Activated T-cell treated with anti-CD3 and anti-CD28 coated beads, Interleukin-2, amount 50 U/mL, for 24 hours (primary cell): ENCODE data around the gene VCL.

Source experiments
- DNase-seq: peaks from one replicate; pipeline ENCODE4 v3.0.0-alpha.2; 2020
- H3K27ac Mint-ChIP-seq: 2 replicates; pipeline ENCODE4 v1.8.0; 2020; ENCODE audit warnings: mild to moderate bottlenecking, mixed read lengths
- H3K27me3 Mint-ChIP-seq: 2 replicates; pipeline ENCODE4 v1.8.0; 2020; ENCODE audit warnings: mixed read lengths
- H3K36me3 Mint-ChIP-seq: 2 replicates; pipeline ENCODE4 v1.8.0; 2020; ENCODE audit warnings: low read depth, mixed read lengths
- H3K4me1 Mint-ChIP-seq: 2 replicates; pipeline ENCODE4 v1.8.0; 2020; ENCODE audit warnings: low read depth, mixed read lengths
- H3K4me3 Mint-ChIP-seq: 2 replicates; pipeline ENCODE4 v1.8.0; 2020; ENCODE audit warnings: mild to moderate bottlenecking, moderate library complexity, mixed read lengths
- H3K9me3 Mint-ChIP-seq: 2 replicates; pipeline ENCODE4 v1.8.0; 2020; ENCODE audit warnings: mixed read lengths

Gene VCL

DNA sequence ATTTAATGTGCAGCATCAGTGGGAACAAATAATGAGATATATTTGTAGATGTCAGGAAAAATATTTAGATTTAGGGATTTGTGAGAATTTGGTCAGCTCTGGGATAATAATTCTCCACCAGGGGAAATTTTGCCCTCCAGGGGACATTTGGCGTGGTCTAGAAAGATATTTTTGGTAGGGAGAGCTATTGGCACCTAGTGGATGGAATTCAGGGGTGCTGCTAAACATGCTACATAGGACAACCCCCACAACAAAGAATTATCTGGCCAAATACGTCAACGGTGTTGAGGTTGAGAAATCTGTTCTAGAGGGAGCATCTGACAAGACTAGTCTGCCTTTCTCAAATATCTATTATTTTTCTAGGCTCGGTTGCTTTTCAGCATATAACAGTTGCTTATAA lies 155.2 kb downstream of the VCL start:
- Mint-ChIP-seq H3K9me3 (no peaks in the 10 kb centered on the region), H3K36me3 (peaks cover 18% of the 10 kb centered on the region)

DNA sequence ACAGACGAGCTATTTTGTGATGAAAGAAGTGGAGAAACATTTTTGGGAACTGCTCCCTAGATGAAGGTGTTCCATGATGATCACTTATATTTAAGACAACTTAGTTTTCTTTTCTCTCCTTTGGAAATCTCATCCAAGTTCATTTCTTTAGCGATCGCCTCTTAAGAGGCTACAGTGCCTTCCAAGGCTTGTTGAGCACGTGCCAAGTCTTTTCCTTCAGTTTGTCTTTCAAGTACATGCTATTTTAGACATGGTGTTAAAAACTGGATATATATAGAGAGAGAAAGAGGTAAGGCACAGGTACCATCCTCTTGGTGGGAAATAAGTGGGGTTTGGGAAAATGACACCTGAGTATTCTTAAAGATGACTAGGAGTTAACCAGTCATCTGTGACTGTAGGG lies 155.8 kb downstream of the VCL start:
- Mint-ChIP-seq H3K4me1 (peaks cover 29% of the 10 kb centered on the region), H3K27me3 (no peaks in the 10 kb centered on the region), H3K9me3 (no peaks in the 10 kb centered on the region), H3K27ac (no peak overlapping the region), H3K36me3 (peaks cover 12% of the 10 kb centered on the region), H3K4me3 (no peak overlapping the region)
- DNase-seq = no peak

More for the DNA sequence above, 155.2 kb downstream of the VCL start:
- Mint-ChIP-seq H3K4me1 (peaks cover 35% of the 10 kb centered on the region), H3K27ac (no peak overlapping the region), H3K4me3 (no peak overlapping the region), H3K27me3 (no peaks in the 10 kb centered on the region)
- DNase-seq = no peak

DNA sequence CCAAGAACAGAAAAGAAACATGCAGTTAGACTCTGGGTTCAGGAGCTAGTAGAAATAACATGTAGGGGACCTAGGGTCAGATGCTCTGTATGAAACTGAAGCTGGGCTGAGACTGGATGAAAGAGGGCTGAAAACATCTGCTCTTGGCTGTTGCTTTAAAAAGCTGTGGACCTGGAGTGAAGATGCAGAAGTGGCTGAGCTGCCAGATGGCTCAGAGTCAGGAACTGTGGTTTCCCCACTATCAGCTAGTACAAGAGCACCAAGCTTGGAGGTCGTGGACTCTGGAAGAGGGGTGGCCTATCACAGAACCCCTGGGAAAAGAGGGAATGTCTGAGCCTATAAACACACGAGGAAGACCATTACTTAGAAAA lies 159.0 kb downstream of the VCL start:
- peaks cover 14% of the 10 kb centered on the region for H3K36me3 Mint-ChIP-seq
- H3K4me1 Mint-ChIP-seq = peaks cover 27% of the 10 kb centered on the region
- no peaks in the 10 kb centered on the region for H3K27me3 Mint-ChIP-seq
- H3K4me3 Mint-ChIP-seq = no peak overlapping the region
- H3K9me3 Mint-ChIP-seq = no peaks in the 10 kb centered on the region
- no peak for DNase-seq
- no peak overlapping the region for H3K27ac Mint-ChIP-seq

DNA sequence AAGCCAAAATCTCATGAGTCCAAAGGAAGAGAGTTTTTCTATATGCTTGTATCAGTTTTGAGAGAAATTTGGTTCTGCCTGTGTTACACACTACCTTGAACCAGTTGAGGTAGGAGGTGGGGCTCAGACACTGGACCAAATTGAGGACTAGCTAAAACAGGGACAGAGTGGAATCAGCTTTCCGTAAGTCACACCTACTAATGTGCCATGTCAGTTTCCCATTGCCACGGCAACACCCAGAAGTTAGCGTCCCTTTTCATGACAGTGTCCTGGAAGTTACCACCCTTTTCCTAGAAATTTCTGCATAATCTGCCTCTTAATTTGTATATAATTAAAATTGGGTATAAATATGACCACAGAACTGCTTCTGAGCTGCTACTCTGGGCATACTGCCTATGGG lies 162.1 kb downstream of the VCL start:
- no peaks in the 10 kb centered on the region for H3K27me3 Mint-ChIP-seq
- H3K9me3 Mint-ChIP-seq = no peaks in the 10 kb centered on the region
- H3K27ac Mint-ChIP-seq = no peak overlapping the region
- H3K36me3 Mint-ChIP-seq = peaks cover 10% of the 10 kb centered on the region
- DNase-seq = no peak
- no peak overlapping the region for H3K4me3 Mint-ChIP-seq
- H3K4me1 Mint-ChIP-seq = peaks cover 17% of the 10 kb centered on the region

DNA sequence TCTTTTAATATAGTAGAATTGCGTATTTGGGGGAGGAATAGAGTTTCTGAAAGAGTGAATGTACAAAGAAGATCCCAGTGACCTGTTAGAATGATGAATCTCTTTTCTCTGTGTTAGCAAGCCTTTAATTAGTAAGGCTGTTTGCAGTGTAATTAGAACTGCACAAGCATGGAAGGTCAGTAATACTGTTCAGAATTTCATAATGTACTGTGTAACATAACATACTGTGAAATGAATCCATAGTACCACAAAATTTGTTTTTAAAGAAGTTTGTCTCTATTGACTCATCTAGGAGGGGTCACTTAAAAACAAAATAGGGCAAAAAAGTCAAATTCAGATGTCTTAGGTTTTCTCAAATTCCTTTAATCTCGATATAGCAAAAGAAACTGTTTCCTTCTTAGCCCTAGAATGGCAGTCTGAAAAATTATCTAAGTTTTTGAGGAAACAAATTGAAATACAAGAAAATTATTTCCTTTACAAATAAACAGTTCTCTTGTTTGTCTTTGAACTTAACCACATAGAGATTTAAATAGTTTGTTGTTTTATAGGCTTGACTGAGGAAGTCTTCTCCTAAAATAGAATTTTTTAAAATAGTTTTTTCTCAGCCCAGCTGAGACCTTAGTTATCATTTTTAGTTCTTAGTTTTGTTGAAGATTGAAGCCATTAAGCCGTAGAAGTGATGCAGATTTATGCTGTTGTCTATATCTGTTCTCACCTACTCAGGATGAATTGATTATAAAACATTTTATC lies 165.6 kb downstream of the VCL start:
- DNase-seq = no peak
- H3K4me3 Mint-ChIP-seq = no peak overlapping the region
- H3K36me3 Mint-ChIP-seq = peaks cover 9% of the 10 kb centered on the region
- peaks cover 20% of the 10 kb centered on the region for H3K4me1 Mint-ChIP-seq
- no peaks in the 10 kb centered on the region for H3K27me3 Mint-ChIP-seq
- no peak overlapping the region for H3K27ac Mint-ChIP-seq
- no peaks in the 10 kb centered on the region for H3K9me3 Mint-ChIP-seq

DNA sequence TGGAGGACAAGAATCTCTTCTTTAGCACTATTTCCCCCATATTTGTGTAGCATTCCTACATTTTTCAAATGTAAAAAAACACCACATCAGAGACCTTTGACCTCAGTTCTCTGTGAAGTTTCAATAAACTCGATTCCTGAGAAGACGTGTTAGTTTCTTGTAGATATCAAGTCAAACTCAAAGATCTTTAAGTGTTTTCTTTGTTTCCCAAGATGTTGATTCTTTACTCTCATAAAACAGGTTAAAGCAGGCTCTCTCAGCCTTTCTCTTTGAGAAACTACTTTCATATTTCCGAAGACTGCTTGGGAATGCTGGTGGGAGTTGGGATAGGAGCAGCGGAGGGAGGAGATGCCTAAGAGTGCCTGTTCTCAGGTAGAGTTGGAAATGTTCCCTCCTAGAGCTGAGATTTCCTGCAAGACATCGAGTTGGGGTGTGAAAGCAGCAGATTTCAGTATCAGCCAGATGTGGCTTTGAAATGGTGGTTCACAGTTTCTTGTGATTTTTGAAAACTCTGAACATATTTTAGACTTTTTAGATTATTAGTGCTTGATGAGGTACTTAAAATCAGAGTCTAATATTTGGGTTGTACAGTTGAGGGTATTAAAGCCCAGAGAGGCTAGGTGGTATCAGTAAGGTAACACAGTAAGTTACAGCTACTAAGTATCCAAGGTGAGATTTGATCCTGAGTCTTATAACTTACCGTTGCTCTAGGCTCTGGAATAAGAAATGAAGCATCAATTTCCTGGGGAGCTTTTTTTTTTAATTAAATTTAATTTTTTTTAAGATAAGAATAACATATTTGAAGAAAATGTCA lies 167.0 kb downstream of the VCL start:
- no peaks in the 10 kb centered on the region for H3K27me3 Mint-ChIP-seq
- H3K27ac Mint-ChIP-seq = no peak overlapping the region
- H3K9me3 Mint-ChIP-seq = no peaks in the 10 kb centered on the region
- H3K36me3 Mint-ChIP-seq = peaks cover 9% of the 10 kb centered on the region
- no peak for DNase-seq
- no peak overlapping the region for H3K4me3 Mint-ChIP-seq
- peaks cover 27% of the 10 kb centered on the region for H3K4me1 Mint-ChIP-seq

DNA sequence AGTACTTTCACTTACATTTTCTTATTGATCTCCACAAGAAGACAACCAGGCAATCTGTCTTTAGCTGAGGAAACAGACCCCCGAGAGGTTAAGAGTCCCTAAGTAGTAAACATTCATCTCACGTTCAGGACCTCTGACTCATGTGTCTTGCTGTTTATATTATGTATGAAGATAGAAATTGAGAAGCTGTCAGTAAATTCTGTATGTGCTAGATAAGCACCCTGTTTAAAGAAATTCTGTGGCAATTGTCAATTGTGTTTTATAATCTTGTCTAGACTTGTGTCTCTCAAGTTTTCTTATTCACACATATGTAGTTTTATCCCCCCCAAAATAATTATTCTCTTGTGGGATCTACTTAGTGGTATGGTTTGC lies 167.6 kb downstream of the VCL start:
- Mint-ChIP-seq H3K27me3 (no peaks in the 10 kb centered on the region), H3K9me3 (no peaks in the 10 kb centered on the region), H3K36me3 (peaks cover 9% of the 10 kb centered on the region), H3K27ac (no peak overlapping the region), H3K4me1 (peaks cover 27% of the 10 kb centered on the region), H3K4me3 (no peak overlapping the region)
- DNase-seq = no peak

DNA sequence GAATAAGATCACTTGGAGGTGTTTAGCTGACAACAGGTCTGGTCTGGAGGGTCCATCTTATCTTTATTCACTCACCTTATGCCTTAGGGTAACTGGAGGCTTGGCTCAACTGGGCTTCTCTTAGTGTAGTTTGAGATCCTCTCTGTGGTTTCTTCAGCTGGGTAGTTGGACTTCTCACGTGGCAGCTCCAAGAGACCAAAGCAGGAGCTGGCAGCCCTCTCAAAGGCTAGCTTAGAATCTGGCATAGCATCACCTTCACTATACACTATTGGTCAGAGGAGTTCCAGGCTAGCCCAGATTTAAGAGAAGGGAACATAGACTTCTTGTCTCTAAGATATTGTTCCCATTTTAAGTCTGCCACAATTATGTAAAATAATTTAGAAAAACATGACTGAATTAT lies 169.5 kb downstream of the VCL start:
- Mint-ChIP-seq H3K27me3 (no peaks in the 10 kb centered on the region), H3K9me3 (no peaks in the 10 kb centered on the region), H3K27ac (no peak overlapping the region), H3K4me1 (peaks cover 27% of the 10 kb centered on the region), H3K36me3 (peaks cover 4% of the 10 kb centered on the region), H3K4me3 (no peak overlapping the region)
- no peak for DNase-seq
